WTC11 (cell line): Measurements from ENCODE around the gene ANTXR2. TPM values are rescaled to one million over a fixed set of nuclear protein-coding genes. Genes with fewer than 3 reads are reported as not detected.

Source experiments
- ATAC-seq: fragments of 200-7000 bp; cut with Tn5 transposase; 2 replicates; pipeline ENCODE4 v1.10.0; 2021; ENCODE audit warnings: mild to moderate bottlenecking, moderate library complexity
- CTCF ChIA-PET: fragments of 300-600 bp; sonication (Branson Sonifier 250); formaldehyde crosslinking; loops from one replicate; lab custom pipeline; 2021; ENCODE audit warnings: antibody characterized with exemption; lab: Charles Lee
- POLR2A ChIA-PET: fragments of 350-600 bp; sonication (Branson Sonifier 250); formaldehyde crosslinking; loops from one replicate; lab custom pipeline; 2021; ENCODE audit warnings: antibody characterized with exemption; lab: Charles Lee
- DNase-seq: peaks from one replicate; pipeline ENCODE4 v3.0.0; 2021; ENCODE audit warnings: low spot score
- H3K27ac Mint-ChIP-seq: 2 replicates; pipeline ENCODE4 v1.8.0; 2021; ENCODE audit warnings: mixed read lengths
- H3K27me3 Mint-ChIP-seq: 2 replicates; pipeline ENCODE4 v1.8.0; 2021; ENCODE audit warnings: low read depth, mild to moderate bottlenecking, moderate library complexity, mixed read lengths
- H3K36me3 Mint-ChIP-seq: 2 replicates; pipeline ENCODE4 v1.8.0; 2021; ENCODE audit warnings: mixed read lengths
- H3K4me1 Mint-ChIP-seq: 2 replicates; pipeline ENCODE4 v1.8.0; 2022; ENCODE audit warnings: mixed read lengths
- H3K4me3 Mint-ChIP-seq: 2 replicates; pipeline ENCODE4 v1.8.0; 2021; ENCODE audit warnings: mild to moderate bottlenecking, moderate library complexity, mixed read lengths
- H3K9me3 Mint-ChIP-seq: 2 replicates; pipeline ENCODE4 v1.8.0; 2021; ENCODE audit warnings: mixed read lengths
- AR ChIP-seq: fragments of 250-450 bp; sonication (Bioruptor Pico); IDR thresholded peaks from 2 replicates; pipeline ENCODE4 v1.9.0; 2021; ENCODE audit warnings: mild to moderate bottlenecking
- EMX1 ChIP-seq: fragments of 250-450 bp; sonication (Bioruptor Pico); IDR thresholded peaks from 2 replicates; pipeline ENCODE4 v1.8.0; 2021; ENCODE audit warnings: mild to moderate bottlenecking
- IRF1 ChIP-seq: sonication (generic); formaldehyde crosslinking; IDR thresholded peaks from 2 replicates; pipeline ENCODE4 v1.8.0; 2023; ENCODE audit warnings: missing genetic modification reagents
- JAZF1 ChIP-seq: fragments of 250-450 bp; sonication (Bioruptor Pico); IDR thresholded peaks from 2 replicates; pipeline ENCODE4 v1.9.0; 2021; ENCODE audit warnings: moderate library complexity, mild to moderate bottlenecking, inconsistent platforms
- OVOL2 ChIP-seq: fragments of 250-450 bp; sonication (Bioruptor Pico); IDR thresholded peaks from 2 replicates; pipeline ENCODE4 v1.9.0; 2021; ENCODE audit warnings: mild to moderate bottlenecking, borderline replicate concordance
- TEAD1 ChIP-seq: sonication (generic); formaldehyde crosslinking; IDR thresholded peaks from 2 replicates; pipeline ENCODE4 v1.8.0; 2022; ENCODE audit warnings: mild to moderate bottlenecking, missing genetic modification reagents
- ZNF219 ChIP-seq: sonication (generic); formaldehyde crosslinking; IDR thresholded peaks from 2 replicates; pipeline ENCODE4 v1.8.0; 2023; ENCODE audit warnings: missing genetic modification reagents, mild to moderate bottlenecking, borderline replicate concordance
- total RNA-seq: library from RNA; stranded (reverse); gene quantifications from 3 replicates; pipeline ENCODE4 v1.2.3, GENCODE V29; 2021
- TF ChIP-seq, protein P1 (sequence below): fragments of 250-450 bp; sonication (Bioruptor Pico); IDR thresholded peaks from 2 replicates; pipeline ENCODE4 v1.9.0; 2021; ENCODE audit warnings: mild to moderate bottlenecking, borderline replicate concordance
- TF ChIP-seq, protein P2 (sequence below): sonication (generic); formaldehyde crosslinking; IDR thresholded peaks from 2 replicates; pipeline ENCODE4 v1.8.1; 2023; ENCODE audit warnings: mild to moderate bottlenecking, missing genetic modification reagents, borderline replicate concordance
- TF ChIP-seq, protein P3 (sequence below): sonication (generic); formaldehyde crosslinking; IDR thresholded peaks from 2 replicates; pipeline ENCODE4 v1.8.0; 2023; ENCODE audit warnings: mild to moderate bottlenecking, missing genetic modification reagents
- TF ChIP-seq, protein P4 (sequence below): sonication (generic); formaldehyde crosslinking; conservative IDR thresholded peaks from 2 replicates; pipeline ENCODE4 v1.8.1; 2023; ENCODE audit warnings: mild to moderate bottlenecking, low read depth, missing genetic modification reagents, moderate library complexity
- TF ChIP-seq, protein P5 (sequence below): sonication (generic); formaldehyde crosslinking; IDR thresholded peaks from 2 replicates; pipeline ENCODE4 v1.8.0; 2022; ENCODE audit warnings: mild to moderate bottlenecking, missing genetic modification reagents

The ANTXR2 gene
- total RNA-seq, 1 experiment from 2014 or later, result 9.9 TPM

DNA sequence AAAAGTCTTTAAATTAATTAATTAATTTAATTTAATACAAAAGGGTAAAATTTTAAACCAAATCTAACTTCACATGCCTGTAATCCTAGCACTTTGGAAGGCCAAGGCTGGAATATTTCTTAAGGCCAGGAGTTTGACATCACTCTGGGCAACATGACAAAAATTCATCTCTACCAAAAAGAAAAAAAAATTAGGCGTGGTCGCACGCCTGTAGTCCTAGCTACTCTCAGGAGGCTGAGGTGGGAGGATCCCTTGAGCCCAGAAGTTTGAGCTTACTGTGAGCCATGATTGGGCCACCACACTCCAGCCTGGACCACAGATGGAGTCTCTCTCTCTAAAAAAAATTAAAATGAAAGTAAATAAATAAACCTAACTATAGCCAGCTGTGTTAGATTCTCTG lies 39.2 kb upstream of the ANTXR2 start (continued):
- TF ChIP-seq, protein P1, sequence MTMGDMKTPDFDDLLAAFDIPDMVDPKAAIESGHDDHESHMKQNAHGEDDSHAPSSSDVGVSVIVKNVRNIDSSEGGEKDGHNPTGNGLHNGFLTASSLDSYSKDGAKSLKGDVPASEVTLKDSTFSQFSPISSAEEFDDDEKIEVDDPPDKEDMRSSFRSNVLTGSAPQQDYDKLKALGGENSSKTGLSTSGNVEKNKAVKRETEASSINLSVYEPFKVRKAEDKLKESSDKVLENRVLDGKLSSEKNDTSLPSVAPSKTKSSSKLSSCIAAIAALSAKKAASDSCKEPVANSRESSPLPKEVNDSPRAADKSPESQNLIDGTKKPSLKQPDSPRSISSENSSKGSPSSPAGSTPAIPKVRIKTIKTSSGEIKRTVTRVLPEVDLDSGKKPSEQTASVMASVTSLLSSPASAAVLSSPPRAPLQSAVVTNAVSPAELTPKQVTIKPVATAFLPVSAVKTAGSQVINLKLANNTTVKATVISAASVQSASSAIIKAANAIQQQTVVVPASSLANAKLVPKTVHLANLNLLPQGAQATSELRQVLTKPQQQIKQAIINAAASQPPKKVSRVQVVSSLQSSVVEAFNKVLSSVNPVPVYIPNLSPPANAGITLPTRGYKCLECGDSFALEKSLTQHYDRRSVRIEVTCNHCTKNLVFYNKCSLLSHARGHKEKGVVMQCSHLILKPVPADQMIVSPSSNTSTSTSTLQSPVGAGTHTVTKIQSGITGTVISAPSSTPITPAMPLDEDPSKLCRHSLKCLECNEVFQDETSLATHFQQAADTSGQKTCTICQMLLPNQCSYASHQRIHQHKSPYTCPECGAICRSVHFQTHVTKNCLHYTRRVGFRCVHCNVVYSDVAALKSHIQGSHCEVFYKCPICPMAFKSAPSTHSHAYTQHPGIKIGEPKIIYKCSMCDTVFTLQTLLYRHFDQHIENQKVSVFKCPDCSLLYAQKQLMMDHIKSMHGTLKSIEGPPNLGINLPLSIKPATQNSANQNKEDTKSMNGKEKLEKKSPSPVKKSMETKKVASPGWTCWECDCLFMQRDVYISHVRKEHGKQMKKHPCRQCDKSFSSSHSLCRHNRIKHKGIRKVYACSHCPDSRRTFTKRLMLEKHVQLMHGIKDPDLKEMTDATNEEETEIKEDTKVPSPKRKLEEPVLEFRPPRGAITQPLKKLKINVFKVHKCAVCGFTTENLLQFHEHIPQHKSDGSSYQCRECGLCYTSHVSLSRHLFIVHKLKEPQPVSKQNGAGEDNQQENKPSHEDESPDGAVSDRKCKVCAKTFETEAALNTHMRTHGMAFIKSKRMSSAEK, result no peak
- TF ChIP-seq, protein P2, sequence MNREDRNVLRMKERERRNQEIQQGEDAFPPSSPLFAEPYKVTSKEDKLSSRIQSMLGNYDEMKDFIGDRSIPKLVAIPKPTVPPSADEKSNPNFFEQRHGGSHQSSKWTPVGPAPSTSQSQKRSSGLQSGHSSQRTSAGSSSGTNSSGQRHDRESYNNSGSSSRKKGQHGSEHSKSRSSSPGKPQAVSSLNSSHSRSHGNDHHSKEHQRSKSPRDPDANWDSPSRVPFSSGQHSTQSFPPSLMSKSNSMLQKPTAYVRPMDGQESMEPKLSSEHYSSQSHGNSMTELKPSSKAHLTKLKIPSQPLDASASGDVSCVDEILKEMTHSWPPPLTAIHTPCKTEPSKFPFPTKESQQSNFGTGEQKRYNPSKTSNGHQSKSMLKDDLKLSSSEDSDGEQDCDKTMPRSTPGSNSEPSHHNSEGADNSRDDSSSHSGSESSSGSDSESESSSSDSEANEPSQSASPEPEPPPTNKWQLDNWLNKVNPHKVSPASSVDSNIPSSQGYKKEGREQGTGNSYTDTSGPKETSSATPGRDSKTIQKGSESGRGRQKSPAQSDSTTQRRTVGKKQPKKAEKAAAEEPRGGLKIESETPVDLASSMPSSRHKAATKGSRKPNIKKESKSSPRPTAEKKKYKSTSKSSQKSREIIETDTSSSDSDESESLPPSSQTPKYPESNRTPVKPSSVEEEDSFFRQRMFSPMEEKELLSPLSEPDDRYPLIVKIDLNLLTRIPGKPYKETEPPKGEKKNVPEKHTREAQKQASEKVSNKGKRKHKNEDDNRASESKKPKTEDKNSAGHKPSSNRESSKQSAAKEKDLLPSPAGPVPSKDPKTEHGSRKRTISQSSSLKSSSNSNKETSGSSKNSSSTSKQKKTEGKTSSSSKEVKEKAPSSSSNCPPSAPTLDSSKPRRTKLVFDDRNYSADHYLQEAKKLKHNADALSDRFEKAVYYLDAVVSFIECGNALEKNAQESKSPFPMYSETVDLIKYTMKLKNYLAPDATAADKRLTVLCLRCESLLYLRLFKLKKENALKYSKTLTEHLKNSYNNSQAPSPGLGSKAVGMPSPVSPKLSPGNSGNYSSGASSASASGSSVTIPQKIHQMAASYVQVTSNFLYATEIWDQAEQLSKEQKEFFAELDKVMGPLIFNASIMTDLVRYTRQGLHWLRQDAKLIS (CRISPR knock-in tag), result no peak

GRCh38 chr4:80111276-80111675 lies 38.2 kb upstream of the ANTXR2 start:
- Mint-ChIP-seq H3K27ac (no peak overlapping the region), H3K4me1 (no peaks in the 10 kb centered on the region), H3K9me3 (peaks cover 20% of the 10 kb centered on the region), H3K36me3 (peaks cover 4% of the 10 kb centered on the region; the same call in 1 of the 2 replicates), H3K27me3 (no peaks in the 10 kb centered on the region; the same call in 1 of the 2 replicates), H3K4me3 (no peak overlapping the region)
- CTCF ChIA-PET, result no interaction called here
- DNase-seq, result no peak
- no peak for ATAC-seq
- POLR2A ChIA-PET, result no interaction called here
- TF ChIP-seq AR (CRISPR knock-in tag), result no peak
- TF ChIP-seq, protein P3, sequence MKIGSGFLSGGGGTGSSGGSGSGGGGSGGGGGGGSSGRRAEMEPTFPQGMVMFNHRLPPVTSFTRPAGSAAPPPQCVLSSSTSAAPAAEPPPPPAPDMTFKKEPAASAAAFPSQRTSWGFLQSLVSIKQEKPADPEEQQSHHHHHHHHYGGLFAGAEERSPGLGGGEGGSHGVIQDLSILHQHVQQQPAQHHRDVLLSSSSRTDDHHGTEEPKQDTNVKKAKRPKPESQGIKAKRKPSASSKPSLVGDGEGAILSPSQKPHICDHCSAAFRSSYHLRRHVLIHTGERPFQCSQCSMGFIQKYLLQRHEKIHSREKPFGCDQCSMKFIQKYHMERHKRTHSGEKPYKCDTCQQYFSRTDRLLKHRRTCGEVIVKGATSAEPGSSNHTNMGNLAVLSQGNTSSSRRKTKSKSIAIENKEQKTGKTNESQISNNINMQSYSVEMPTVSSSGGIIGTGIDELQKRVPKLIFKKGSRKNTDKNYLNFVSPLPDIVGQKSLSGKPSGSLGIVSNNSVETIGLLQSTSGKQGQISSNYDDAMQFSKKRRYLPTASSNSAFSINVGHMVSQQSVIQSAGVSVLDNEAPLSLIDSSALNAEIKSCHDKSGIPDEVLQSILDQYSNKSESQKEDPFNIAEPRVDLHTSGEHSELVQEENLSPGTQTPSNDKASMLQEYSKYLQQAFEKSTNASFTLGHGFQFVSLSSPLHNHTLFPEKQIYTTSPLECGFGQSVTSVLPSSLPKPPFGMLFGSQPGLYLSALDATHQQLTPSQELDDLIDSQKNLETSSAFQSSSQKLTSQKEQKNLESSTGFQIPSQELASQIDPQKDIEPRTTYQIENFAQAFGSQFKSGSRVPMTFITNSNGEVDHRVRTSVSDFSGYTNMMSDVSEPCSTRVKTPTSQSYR (CRISPR knock-in tag), result no peak
- TF ChIP-seq OVOL2 (CRISPR knock-in tag), result no peak
- no peak for TF ChIP-seq ZNF219
- TF ChIP-seq, protein P1, result no peak
- no peak for TF ChIP-seq IRF1 (CRISPR knock-in tag)
- no peak for TF ChIP-seq EMX1 (CRISPR knock-in tag)
- no peak for TF ChIP-seq TEAD1 (CRISPR knock-in tag)
- TF ChIP-seq, protein P4, sequence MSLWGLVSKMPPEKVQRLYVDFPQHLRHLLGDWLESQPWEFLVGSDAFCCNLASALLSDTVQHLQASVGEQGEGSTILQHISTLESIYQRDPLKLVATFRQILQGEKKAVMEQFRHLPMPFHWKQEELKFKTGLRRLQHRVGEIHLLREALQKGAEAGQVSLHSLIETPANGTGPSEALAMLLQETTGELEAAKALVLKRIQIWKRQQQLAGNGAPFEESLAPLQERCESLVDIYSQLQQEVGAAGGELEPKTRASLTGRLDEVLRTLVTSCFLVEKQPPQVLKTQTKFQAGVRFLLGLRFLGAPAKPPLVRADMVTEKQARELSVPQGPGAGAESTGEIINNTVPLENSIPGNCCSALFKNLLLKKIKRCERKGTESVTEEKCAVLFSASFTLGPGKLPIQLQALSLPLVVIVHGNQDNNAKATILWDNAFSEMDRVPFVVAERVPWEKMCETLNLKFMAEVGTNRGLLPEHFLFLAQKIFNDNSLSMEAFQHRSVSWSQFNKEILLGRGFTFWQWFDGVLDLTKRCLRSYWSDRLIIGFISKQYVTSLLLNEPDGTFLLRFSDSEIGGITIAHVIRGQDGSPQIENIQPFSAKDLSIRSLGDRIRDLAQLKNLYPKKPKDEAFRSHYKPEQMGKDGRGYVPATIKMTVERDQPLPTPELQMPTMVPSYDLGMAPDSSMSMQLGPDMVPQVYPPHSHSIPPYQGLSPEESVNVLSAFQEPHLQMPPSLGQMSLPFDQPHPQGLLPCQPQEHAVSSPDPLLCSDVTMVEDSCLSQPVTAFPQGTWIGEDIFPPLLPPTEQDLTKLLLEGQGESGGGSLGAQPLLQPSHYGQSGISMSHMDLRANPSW (CRISPR knock-in tag), result no peak
- TF ChIP-seq, protein P5, sequence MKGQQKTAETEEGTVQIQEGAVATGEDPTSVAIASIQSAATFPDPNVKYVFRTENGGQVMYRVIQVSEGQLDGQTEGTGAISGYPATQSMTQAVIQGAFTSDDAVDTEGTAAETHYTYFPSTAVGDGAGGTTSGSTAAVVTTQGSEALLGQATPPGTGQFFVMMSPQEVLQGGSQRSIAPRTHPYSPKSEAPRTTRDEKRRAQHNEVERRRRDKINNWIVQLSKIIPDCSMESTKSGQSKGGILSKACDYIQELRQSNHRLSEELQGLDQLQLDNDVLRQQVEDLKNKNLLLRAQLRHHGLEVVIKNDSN (CRISPR knock-in tag), result no peak
- TF ChIP-seq JAZF1 (CRISPR knock-in tag), result no peak
